Measurements from ENCODE around the gene EDEM3. TPM values are rescaled to one million over a fixed set of nuclear protein-coding genes. Genes with fewer than 3 reads are reported as not detected.

EDEM3 gene
- total and polyA plus RNA-seq, 2 of the 8 experiments (the other 6 are each of a cell fraction or from before 2014, with no cell fraction given), result 1.6 to 14.0 TPM

DNA sequence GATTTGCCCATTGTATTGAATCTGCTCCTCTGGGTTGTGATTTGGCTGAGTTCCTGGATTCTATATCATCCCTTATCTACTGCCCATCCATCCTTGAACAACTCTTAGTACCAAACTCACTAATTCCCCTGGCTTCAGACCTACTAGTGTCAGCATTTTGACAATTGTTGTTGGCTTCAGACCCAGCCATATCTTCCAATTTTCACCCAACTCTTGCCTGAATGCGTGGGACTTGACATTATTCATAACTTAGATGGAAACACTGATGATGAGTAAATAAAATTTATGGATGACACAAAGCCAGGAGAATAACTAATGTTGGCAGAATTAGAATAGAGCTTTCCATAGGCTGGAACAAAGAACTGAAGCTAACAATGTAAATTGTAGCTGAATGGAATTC is 27.3 kb upstream of the EDEM3 start:
- Histone ChIP-seq H3K9ac (replicated peaks in 1 of 4; ENCODE audit: extremely low read depth in 1 of 4, low read depth in 3 of 4, low read length in 3 of 4) (no peak overlapping the region), H2AFZ (ENCODE audit: low read length) (no peak overlapping the region), H4K91ac (replicated peaks; ENCODE audit: insufficient read length, low read length) (no peak overlapping the region), H2BK120ac (replicated peaks; ENCODE audit: low read depth, low read length) (no peak overlapping the region), H3K79me2 (ENCODE audit: control insufficient read depth in 1 of 2, insufficient read depth in 2 of 2, low read length in 2 of 2) (no peaks in the 10 kb centered on the region), H2BK5ac (ENCODE audit: low read depth, low read length) (no peak overlapping the region), H4K20me1 (replicated peaks in 1 of 2; ENCODE audit: control insufficient read depth in 1 of 2, insufficient read depth in 2 of 2, low read length in 2 of 2) (no peaks in the 10 kb centered on the region), H2BK15ac (ENCODE audit: low read length) (no peak overlapping the region), H3K9me3 (ENCODE audit: insufficient read depth in 2 of 2, low read depth in 1 of 2, low read length in 1 of 2) (peaks cover 0 to 7% of the 10 kb centered on the region in 2 experiments; a peak in 2 of 4 replicates), H3K14ac (ENCODE audit: insufficient read length) (no peak overlapping the region), H2AK5ac (ENCODE audit: low read depth, low read length) (no peak overlapping the region), H3K18ac (ENCODE audit: extremely low read depth, low read length) (no peak overlapping the region), H2BK20ac (ENCODE audit: low read length) (no peak overlapping the region), H3K4ac (replicated peaks; ENCODE audit: insufficient read length, low read depth, low read length) (no peak overlapping the region), H3K56ac (replicated peaks; ENCODE audit: insufficient read length, low read depth, low read length) (no peak overlapping the region), H3K27me3 (replicated peaks in 1 of 4; ENCODE audit: control insufficient read depth in 3 of 4, extremely low read depth in 1 of 4, insufficient read depth in 3 of 4, low read length in 3 of 4) (no peaks in the 10 kb centered on the region), H3K4me2 (ENCODE audit: insufficient read depth in 1 of 2, low read depth in 2 of 2, low read length in 2 of 2) (no peak overlapping the region), H3K4me3 (ENCODE audit: extremely low read depth in 1 of 4, insufficient read depth in 2 of 4, low read depth in 3 of 4, low read length in 4 of 4) (no peak overlapping the region), H2BK12ac (ENCODE audit: low read depth, low read length) (no peak overlapping the region), H3K23ac (ENCODE audit: insufficient read length) (no peak overlapping the region), H3K23me2 (ENCODE audit: low read depth, low read length) (no peaks in the 10 kb centered on the region), H3K4me1 (replicated peaks in 1 of 4; ENCODE audit: control insufficient read depth in 3 of 4, insufficient read depth in 4 of 4, low read length in 3 of 4) (no peaks in the 10 kb centered on the region), H4K5ac (ENCODE audit: insufficient read length, low read depth, low read length) (no peak overlapping the region), H3K79me1 (ENCODE audit: low read depth, low read length) (no peaks in the 10 kb centered on the region), H4K8ac (ENCODE audit: extremely low read depth, insufficient read depth, low read length) (no peak overlapping the region), H3K27ac (ENCODE audit: low read depth, low read length) (no peak overlapping the region), H3K36me3 (ENCODE audit: control insufficient read depth in 2 of 4, insufficient read depth in 4 of 4, low read length in 3 of 4) (no peaks in the 10 kb centered on the region)
- POLR2A ChIA-PET (ENCODE audit: partially characterized antibody), result no interaction called here
- TF ChIP-seq ZNF274 (IDR thresholded peaks at IDR 0.05; ENCODE audit: borderline replicate concordance, extremely low read depth, low read length) (no peak), KDM4A (IDR thresholded peaks at IDR 0.05; ENCODE audit: low read depth, low read length, severe bottlenecking) (no peak), RBBP5 (IDR thresholded peaks at IDR 0.05; ENCODE audit: borderline replicate concordance, low read depth, low read length) (no peak), CBX5 (IDR thresholded peaks at IDR 0.05; ENCODE audit: low read depth, low read length) (no peak)
- 95% methylated on average over 1 of the region's 1 CpG; no CpG with 5 or more reads in 1 of the 2 experiments for WGBS, 2 experiments (ENCODE audit: extremely low coverage in 1 of 2, insufficient coverage in 1 of 2, insufficient read length in 1 of 2, insufficient replicate concordance in 2 of 2, low coverage in 1 of 2, low lambda C conversion rate in 2 of 2, missing lambda C conversion rate in 1 of 2)
- no peak for FAIRE-seq
- CTCF ChIA-PET (ENCODE audit: partially characterized antibody), result no interaction called here
- DNase-seq (ENCODE audit: low read depth in 1 of 2, low spot score in 2 of 2), result no peak

Measured in H1 (cell line).